AG08396 (cell line): Measurements from ENCODE around the gene DTX3.
"Not testable (repeated sequence)": the region's sequence is repeated elsewhere in the genome, so short reads cannot be mapped to it uniquely, and the experiment has no call there.

Experiments used
- DNase-seq: peaks from one replicate; pipeline ENCODE4 v3.0.0; 2012; ENCODE audit warnings: low spot score, mixed read lengths

DTX3 gene

GRCh38 chr12:57583008-57583831, 21.4 kb upstream of the DTX3 start:
- DNase-seq, result peak; percentile 90

DNA sequence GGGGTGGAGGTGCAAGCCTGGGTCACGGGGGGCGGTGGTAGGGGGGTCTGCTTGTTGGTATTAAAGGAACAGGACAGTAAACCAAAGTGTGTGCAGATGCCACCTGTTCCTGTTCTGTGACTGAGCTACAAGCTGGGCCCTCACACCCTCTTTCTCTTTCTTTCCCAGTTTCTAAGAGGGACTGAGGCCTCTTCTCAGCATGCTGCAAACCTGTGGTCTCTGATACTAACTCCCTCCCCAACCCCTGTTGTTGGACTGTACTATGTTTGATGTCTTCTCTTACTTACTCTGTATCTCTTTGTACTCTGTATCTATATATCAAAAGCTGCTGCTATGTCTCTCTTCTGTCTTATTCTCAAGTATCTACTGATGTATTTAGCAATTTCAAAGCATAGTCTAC, 20.6 kb upstream of the DTX3 start:
- DNase-seq, result no peak

- DNase-seq, result no peak
Measured at GRCh38 chr12:57584690-57585089, 19.9 kb upstream of the DTX3 start.

DNA sequence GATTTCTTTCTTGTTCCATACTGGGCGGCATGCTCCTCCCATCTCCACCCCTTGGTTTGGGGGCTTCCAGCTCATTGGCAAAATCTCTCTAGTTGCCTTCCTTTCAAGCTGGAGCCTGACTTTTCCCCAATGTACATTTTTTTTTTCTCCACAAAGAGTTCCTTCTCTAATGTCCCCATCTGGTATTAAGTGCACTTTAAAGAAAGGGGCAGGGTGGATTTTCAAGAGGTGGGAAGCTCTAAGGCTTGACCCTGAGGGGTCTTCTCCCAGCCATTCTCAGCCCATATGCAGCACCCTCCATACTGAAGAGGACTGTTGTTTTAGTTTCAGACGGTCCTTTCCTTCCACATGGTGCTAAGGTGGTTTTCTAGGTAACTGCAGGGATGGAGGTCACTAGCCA, 19.5 kb upstream of the DTX3 start:
- no peak for DNase-seq

DNA sequence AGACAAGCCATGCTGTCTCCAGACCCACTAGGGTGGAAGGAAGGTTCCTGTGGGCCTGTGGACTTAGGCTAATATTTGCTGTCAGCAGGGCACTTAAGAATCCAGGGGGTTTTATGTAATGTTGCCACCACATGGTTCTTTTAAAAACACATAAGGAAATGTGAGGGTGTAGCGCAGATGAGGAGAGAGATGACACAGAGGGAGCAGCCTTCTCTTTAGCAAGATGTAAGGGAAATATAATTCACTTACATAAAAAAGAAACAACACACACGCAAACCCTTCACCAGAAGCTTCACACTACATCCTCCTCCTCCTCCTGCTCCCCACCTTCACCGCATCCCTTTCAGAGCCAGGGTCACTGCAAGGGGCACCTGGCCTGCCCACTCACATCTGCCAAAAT, 18.5 kb upstream of the DTX3 start:
- no peak for DNase-seq

DNA sequence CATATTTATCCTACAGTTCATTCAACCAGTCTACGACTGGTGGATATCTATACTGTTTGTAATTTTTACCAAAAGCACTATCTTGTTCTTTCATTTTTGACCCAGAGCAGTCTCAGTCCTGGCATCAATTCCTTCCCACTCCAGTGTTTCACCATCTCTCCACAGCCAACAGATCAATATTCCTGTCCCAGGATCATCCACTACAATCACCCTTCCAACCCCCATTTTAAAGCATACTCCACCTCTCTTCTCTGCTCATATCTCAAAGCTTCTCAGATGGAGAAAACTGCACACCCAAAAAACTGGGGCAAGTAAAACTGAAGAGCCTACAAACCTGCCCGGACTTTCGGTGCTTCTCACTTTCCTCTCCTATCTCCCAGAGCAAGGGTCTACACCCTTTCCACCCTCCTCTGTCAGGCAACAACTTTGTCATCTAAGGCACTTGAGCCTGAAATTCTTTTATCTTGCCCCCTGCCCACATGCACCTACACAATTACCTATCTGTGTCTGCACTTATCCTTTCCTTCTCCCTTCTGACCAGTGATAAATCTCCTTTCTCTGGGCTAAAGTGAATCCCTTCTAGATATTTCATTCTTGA, 17.7 kb upstream of the DTX3 start:
- DNase-seq, result no peak

DNA sequence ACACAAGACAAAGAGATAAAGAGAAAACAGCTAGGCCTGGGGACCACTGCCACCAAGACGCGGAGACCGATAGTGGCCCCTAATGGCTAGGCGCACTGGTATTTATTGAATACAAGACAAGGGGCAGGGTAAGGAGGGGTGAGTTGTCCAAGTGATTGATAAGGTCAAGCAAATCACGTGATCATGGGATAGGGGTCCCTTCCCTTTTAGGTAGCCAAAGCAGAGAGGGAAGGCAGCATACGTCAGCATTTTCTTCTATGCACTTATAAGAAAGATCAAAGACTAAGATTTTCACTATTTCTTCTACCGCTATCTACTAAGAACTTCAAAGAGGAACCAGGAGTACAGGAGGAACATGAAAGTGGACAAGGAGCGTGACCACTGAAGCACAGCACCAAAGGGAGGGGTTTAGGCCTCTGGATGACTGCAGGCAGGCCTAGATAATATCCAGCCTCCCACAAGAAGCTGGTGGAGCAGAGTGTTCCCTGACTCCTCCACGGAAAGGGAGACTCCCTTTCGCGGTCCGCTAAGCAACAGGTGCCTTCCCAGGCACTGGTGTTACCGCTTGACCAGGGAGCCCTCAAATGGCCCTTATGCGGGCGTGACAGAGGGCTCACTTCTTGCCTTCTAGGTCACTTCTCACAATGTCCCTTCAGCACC, 15.5 kb upstream of the DTX3 start:
- DNase-seq, result not testable (repeated sequence)

DNA sequence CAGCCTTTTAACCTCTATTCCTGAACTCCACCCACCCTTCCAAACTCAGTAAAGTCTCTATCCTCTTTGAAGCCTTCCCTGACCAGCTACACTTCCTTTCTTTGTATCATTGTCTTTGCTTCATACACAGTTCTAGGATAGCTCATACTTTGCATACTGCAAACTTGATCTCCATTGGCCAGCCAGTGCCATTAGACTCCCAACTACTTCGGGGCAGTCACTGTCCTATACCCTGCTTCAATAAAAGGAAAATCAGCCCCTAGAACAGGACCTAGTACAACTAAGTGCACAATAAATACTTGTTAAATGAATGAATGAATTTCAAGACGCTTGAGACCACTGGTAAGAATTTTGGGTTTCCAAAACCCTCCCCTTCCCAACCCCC, 14.2 kb upstream of the DTX3 start:
- DNase-seq, result no peak

- DNase-seq, result peak; percentile 87
Measured at GRCh38 chr12:57590864-57591781, 13.5 kb upstream of the DTX3 start, which contains the start of gene PIP4K2C. Gene PIP4K2C, plus strand, starts transcription at chr12:57591192. Its CDS starts 98 bp downstream, at chr12:57591290.

- no peak for DNase-seq
Measured at GRCh38 chr12:57591782-57592325, 12.8 kb upstream of the DTX3 start.

DNA sequence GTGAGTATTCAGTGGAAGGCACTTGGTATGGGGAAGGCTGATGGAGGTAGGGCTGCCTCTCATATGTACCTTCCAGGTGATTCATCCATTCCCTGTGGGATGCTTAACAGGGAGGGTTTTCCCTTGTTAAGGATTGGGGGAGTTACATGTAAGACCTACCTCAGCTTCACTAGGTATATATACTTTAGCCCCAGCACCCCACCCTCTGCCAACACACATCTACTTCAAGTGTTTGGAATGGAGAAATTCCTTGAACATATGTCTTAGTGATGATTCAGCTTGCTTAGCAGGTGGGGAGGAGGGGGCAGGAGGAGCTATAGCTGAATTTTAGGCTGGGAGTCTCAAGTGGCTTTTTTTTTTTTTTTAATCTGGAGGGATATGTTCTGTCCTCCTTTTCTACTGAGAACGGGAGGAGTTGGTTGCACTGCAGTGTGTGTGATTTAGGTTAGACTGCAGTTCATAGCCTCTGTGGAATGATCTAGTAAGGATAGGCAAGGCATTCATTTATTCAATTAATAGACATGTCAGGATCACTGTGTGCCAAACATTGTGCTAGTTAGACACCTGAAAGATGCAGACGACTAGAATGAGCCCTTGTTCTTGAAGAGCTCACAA, 12.0 kb upstream of the DTX3 start:
- DNase-seq, result no peak

- DNase-seq, result no peak
Measured at GRCh38 chr12:57593187-57593586, 11.4 kb upstream of the DTX3 start.

GRCh38 chr12:57600395-57600794, 4.2 kb upstream of the DTX3 start:
- no peak for DNase-seq

GRCh38 chr12:57602544-57602943, 2.1 kb upstream of the DTX3 start:
- DNase-seq, result no peak

DNA sequence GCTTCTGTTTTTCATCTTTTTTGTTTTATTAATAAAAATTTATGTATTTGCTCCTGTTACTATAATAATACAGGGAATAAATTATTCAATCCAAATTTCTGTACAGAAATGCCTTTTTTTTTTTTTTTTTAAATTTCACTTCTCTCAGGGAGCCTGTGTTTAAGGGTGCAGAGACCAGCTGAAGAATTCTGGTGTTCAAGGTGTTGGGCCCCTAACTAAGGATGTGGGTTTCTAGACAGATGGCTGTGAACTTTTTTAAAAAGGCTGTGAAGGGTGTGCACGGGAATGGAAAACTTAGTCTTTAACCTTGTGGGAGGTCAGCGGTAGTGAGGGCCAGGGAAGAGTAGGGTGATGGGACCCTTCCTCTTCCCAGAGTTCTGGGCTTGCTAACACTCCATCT, 1.3 kb upstream of the DTX3 start:
- DNase-seq, result no peak

DNA sequence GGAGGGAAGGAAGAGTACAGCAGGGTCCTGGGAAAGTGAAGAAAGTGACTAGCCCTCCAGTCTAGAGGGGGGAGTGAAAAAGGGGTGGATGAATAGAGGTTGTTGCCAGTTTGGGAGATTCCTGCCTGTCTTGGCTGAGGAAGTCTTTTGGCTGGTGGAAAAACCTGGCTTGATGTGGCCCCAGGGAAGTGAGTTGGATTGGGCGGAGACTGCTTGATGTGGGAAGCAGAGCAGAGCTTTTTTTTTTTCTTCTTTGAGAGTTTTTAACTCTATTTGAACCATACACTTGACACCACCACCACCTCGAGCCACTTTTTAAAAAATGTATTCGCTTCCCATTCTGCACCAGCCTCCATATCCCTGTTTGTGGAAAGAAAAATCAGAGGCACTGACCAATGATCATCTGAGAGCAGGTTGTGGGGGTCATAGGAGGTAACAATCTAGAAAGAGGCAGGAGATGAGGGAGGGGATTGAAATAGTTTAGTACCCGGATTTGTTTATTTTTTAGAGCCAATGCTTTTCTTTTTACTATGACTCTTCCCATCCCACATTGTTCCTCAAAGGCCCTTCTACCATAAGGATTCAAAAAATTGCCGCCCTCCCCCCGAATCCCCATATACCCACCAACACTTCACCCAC, 690 bp upstream of the DTX3 start:
- DNase-seq, result peak; percentile 54

DNA sequence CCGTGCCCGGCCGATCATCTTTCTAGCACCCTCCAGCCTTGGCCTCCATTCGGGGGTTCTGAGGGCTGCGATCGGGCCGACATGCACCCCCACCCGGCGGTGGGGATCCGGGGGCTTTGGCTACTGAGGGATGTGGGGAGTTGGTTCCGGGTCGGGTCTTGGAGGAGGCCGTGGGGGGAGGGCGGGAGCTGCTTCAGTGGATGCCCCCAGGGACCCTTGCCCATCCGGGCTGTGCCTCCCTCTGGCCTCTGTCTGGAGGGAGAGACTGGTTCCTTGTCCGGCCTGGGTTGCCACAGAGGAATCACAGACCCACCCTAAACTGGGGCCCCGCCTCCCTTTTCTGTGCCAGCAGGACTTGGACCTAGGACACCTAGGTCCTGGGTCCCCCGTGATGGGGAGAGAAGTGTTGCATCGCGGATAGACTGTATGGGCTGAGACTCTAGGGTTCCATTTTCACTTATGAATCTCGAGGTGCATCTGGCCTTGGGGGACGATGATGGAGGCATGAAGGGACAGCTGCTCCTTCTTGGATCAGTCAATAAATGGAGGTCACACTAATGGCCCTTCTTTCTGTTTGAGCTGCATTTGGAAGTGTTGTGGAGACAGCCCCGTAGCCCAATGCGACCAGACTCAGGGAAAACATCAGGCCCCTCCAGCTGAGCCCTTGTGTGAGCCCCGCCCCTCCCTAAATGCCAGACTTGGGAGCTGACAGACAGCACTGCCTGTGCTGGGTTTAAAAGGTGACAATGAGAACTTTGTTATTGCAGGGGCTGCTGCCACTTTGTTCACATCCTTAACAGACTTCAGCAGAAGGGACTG, 577 bp downstream of the DTX3 start:
- DNase-seq, result peak; percentile 67

DNA sequence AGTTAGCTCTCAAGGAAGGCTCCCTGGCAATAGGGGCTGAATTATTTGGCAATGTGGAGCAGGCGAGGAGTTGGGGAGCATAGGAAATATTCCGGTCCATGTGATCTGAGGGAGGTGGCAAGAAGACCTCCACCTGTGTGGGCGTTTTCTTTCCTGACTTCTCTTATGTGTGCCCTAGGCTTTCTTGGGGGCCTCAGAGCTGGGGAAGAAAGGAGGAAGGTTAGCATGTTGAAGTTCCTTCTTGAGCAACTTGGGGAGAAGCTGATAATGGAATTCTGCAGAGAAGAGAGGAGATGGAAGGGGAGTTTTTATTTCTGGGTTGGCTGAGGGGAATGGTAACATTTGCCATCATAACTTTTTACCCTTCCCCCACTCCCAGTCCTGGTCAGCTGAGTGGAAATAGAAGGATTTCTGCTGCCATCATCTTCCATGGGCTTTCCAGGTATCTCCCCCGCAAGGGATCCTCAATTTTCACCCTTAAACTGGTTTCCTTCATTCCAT, 1.2 kb downstream of the DTX3 start:
- no peak for DNase-seq

GRCh38 chr12:57606399-57606798, 1.8 kb downstream of the DTX3 start:
- no peak for DNase-seq

- no peak for DNase-seq
Measured at GRCh38 chr12:57606821-57607220, 2.2 kb downstream of the DTX3 start.
